Measurements from ENCODE around the gene LRRC42.

DNA sequence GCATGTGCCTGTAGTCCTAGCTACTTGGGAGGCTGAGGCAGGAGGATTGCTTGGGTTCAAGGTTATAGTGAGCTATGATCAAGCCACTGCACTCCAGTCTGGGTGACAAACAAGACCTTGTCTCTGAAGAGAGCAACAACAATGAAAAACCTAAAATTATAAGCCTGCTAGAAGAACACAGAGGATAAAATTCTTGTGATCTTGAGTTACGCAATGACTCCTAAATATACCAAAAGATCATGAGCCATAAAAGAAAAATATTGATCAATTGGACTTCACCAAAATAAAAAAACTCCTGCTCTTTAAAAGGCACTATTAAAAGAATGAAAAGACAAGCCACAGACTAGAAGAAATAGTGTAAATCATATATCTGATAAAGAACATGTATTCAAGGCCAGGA is 49.5 kb downstream of the LRRC42 start:
- TF ChIP-seq POLR2A (IDR thresholded peaks at IDR 0.05): no peak
- TF ChIP-seq, protein P1, sequence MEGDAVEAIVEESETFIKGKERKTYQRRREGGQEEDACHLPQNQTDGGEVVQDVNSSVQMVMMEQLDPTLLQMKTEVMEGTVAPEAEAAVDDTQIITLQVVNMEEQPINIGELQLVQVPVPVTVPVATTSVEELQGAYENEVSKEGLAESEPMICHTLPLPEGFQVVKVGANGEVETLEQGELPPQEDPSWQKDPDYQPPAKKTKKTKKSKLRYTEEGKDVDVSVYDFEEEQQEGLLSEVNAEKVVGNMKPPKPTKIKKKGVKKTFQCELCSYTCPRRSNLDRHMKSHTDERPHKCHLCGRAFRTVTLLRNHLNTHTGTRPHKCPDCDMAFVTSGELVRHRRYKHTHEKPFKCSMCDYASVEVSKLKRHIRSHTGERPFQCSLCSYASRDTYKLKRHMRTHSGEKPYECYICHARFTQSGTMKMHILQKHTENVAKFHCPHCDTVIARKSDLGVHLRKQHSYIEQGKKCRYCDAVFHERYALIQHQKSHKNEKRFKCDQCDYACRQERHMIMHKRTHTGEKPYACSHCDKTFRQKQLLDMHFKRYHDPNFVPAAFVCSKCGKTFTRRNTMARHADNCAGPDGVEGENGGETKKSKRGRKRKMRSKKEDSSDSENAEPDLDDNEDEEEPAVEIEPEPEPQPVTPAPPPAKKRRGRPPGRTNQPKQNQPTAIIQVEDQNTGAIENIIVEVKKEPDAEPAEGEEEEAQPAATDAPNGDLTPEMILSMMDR (IDR thresholded peaks at IDR 0.05): no peak
- no peak for TF ChIP-seq POLR2AphosphoS5 (IDR thresholded peaks at IDR 0.05)
- no peak for TF ChIP-seq EP300 (IDR thresholded peaks at IDR 0.05)

Measured in sigmoid colon (tissue), 4 donors.